ENCODE results near the gene CKAP4. TPM values are rescaled to one million over a fixed set of nuclear protein-coding genes. Genes with fewer than 3 reads are reported as not detected.
A peak's percentile ranks its signal among the peaks of the same experiment; 100 is the strongest.

CKAP4 gene
- total and polyA plus RNA-seq, 2 of the 13 experiments (the other 11 are each of a cell fraction or from before 2014, with no cell fraction given), result 39.2 to 70.2 TPM

DNA sequence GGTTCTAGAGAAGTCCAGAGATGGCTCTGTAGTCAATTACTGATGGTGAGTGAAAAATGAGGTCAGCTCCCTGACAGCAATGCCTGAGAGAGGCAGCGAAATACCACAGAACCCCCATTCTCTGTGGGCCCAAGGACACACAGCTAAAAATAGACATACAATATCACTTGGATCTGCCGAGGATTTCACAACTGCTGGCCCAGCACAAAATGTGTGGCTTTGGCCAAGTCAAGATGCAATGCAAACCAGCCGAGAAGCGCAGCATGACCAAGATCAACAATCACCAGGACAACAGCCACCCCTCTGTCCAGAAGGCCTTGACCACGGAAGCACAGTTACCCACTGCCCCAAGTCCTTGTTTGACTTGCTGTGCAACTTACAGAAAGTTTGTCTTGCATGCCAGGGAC lies 52.2 kb downstream of the CKAP4 start (continued):
- no peak for TF ChIP-seq JUND (CRISPR knock-in tag; IDR thresholded peaks at IDR 0.05)
- TF ChIP-seq, protein P1, sequence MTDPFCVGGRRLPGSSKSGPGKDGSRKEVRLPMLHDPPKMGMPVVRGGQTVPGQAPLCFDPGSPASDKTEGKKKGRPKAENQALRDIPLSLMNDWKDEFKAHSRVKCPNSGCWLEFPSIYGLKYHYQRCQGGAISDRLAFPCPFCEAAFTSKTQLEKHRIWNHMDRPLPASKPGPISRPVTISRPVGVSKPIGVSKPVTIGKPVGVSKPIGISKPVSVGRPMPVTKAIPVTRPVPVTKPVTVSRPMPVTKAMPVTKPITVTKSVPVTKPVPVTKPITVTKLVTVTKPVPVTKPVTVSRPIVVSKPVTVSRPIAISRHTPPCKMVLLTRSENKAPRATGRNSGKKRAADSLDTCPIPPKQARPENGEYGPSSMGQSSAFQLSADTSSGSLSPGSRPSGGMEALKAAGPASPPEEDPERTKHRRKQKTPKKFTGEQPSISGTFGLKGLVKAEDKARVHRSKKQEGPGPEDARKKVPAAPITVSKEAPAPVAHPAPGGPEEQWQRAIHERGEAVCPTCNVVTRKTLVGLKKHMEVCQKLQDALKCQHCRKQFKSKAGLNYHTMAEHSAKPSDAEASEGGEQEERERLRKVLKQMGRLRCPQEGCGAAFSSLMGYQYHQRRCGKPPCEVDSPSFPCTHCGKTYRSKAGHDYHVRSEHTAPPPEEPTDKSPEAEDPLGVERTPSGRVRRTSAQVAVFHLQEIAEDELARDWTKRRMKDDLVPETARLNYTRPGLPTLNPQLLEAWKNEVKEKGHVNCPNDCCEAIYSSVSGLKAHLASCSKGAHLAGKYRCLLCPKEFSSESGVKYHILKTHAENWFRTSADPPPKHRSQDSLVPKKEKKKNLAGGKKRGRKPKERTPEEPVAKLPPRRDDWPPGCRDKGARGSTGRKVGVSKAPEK (CRISPR knock-in tag; IDR thresholded peaks at IDR 0.05; ENCODE audit: borderline replicate concordance), result no peak
- TF ChIP-seq HNRNPUL1 (IDR thresholded peaks at IDR 0.05; ENCODE audit: low read depth, low read length), result no peak
- no peak for TF ChIP-seq TGIF2 (CRISPR knock-in tag; IDR thresholded peaks at IDR 0.05)
- TF ChIP-seq, protein P2, sequence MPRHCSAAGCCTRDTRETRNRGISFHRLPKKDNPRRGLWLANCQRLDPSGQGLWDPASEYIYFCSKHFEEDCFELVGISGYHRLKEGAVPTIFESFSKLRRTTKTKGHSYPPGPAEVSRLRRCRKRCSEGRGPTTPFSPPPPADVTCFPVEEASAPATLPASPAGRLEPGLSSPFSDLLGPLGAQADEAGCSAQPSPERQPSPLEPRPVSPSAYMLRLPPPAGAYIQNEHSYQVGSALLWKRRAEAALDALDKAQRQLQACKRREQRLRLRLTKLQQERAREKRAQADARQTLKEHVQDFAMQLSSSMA (CRISPR knock-in tag; IDR thresholded peaks at IDR 0.05), result no peak
- no peak for TF ChIP-seq NFE2 (CRISPR knock-in tag; IDR thresholded peaks at IDR 0.05)
- TF ChIP-seq KLF13 (CRISPR knock-in tag; IDR thresholded peaks at IDR 0.05), result no peak
- no peak for TF ChIP-seq ZMAT3 (CRISPR knock-in tag; conservative IDR thresholded peaks at IDR 0.05)
- TF ChIP-seq NRL (CRISPR knock-in tag; IDR thresholded peaks at IDR 0.05; ENCODE audit: borderline replicate concordance), result no peak
- TF ChIP-seq ZNF768 (CRISPR knock-in tag; IDR thresholded peaks at IDR 0.05), result peak; percentile 83
- TF ChIP-seq HNRNPH1 (optimal IDR thresholded peaks at IDR 0.05; ENCODE audit: low read depth, low read length), result no peak
- TF ChIP-seq, protein P3, sequence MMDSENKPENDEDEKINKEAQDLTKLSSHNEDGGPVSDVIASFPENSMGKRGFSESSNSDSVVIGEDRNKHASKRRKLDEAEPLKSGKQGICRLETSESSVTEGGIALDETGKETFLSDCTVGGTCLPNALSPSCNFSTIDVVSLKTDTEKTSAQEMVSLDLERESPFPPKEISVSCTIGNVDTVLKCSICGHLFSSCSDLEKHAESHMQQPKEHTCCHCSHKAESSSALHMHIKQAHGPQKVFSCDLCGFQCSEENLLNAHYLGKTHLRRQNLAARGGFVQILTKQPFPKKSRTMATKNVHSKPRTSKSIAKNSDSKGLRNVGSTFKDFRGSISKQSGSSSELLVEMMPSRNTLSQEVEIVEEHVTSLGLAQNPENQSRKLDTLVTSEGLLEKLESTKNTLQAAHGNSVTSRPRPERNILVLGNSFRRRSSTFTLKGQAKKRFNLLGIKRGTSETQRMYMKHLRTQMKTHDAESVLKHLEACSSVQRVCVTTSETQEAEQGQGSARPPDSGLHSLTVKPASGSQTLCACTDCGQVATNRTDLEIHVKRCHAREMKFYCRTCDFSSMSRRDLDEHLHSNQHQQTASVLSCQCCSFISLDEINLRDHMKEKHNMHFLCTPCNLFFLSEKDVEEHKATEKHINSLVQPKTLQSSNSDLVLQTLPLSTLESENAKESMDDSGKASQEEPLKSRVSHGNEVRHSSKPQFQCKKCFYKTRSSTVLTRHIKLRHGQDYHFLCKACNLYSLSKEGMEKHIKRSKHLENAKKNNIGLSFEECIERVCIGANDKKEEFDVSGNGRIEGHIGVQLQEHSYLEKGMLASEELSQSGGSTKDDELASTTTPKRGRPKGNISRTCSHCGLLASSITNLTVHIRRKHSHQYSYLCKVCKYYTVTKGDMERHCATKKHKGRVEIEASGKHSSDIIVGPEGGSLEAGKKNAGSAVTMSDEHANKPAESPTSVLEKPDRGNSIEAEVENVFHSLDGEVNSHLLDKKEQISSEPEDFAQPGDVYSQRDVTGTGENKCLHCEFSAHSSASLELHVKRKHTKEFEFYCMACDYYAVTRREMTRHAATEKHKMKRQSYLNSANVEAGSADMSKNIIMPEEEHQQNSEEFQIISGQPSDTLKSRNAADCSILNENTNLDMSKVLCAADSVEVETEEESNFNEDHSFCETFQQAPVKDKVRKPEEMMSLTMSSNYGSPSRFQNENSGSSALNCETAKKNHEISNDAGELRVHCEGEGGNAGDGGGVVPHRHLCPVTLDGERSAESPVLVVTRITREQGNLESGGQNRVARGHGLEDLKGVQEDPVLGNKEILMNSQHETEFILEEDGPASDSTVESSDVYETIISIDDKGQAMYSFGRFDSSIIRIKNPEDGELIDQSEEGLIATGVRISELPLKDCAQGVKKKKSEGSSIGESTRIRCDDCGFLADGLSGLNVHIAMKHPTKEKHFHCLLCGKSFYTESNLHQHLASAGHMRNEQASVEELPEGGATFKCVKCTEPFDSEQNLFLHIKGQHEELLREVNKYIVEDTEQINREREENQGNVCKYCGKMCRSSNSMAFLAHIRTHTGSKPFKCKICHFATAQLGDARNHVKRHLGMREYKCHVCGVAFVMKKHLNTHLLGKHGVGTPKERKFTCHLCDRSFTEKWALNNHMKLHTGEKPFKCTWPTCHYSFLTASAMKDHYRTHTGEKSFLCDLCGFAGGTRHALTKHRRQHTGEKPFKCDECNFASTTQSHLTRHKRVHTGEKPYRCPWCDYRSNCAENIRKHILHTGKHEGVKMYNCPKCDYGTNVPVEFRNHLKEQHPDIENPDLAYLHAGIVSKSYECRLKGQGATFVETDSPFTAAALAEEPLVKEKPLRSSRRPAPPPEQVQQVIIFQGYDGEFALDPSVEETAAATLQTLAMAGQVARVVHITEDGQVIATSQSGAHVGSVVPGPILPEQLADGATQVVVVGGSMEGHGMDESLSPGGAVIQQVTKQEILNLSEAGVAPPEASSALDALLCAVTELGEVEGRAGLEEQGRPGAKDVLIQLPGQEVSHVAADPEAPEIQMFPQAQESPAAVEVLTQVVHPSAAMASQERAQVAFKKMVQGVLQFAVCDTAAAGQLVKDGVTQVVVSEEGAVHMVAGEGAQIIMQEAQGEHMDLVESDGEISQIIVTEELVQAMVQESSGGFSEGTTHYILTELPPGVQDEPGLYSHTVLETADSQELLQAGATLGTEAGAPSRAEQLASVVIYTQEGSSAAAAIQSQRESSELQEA (CRISPR knock-in tag; IDR thresholded peaks at IDR 0.05; ENCODE audit: not compliant biosample characterization), result no peak
- TF ChIP-seq ZFP37 (CRISPR knock-in tag; IDR thresholded peaks at IDR 0.05; ENCODE audit: borderline replicate concordance), result no peak
- TF ChIP-seq KDM6A (CRISPR knock-in tag; IDR thresholded peaks at IDR 0.05; ENCODE audit: low read depth), result peak; percentile 62; the same call in 1 of the 2 replicates
- no peak for TF ChIP-seq ZNF124 (CRISPR knock-in tag; IDR thresholded peaks at IDR 0.05)
- no peak for TF ChIP-seq STAG1 (CRISPR knock-in tag; IDR thresholded peaks at IDR 0.05)
- TF ChIP-seq HINFP (CRISPR knock-in tag; IDR thresholded peaks at IDR 0.05; ENCODE audit: low read depth), result peak; percentile 56; the same call in 1 of the 2 replicates

Data from HepG2 (cell line).